NT2/D1 (cell line): Measurements from ENCODE around the gene ZIC2.

ENCODE experiments used
- SUZ12 ChIP-seq: IDR thresholded peaks from 2 replicates; pipeline ENCODE4 v1.6.1; 2011; ENCODE audit not compliant: insufficient read length, insufficient read depth; ENCODE audit errors: extremely low read depth
- YY1 ChIP-seq: IDR thresholded peaks from 2 replicates; pipeline ENCODE4 v1.6.1; 2011; ENCODE audit not compliant: insufficient read length, insufficient read depth
- ZNF274 ChIP-seq: IDR thresholded peaks from 2 replicates; pipeline ENCODE4 v1.6.1; 2011; ENCODE audit warnings: mild to moderate bottlenecking, low read depth, low read length

GRCh38 chr13:99985241-99985874, 3.8 kb downstream of the ZIC2 start:
- TF ChIP-seq YY1 = no peak
- TF ChIP-seq SUZ12 = no peak
- no peak for TF ChIP-seq ZNF274
